HepG2 (cell line): ENCODE results near the gene LMNA. TPM values are rescaled to one million over a fixed set of nuclear protein-coding genes. Genes with fewer than 3 reads are reported as not detected.

Source experiments
- ETV6 ChIP-seq: sonication (generic); formaldehyde crosslinking; conservative IDR thresholded peaks from 2 replicates; pipeline ENCODE4 v1.4.0; 2020; ENCODE audit warnings: missing genetic modification reagents
- FUBP1 ChIP-seq: sonication (generic); formaldehyde crosslinking; IDR thresholded peaks from 2 replicates; pipeline ENCODE4 v1.5.1; 2020; ENCODE audit warnings: missing genetic modification reagents, mild to moderate bottlenecking, borderline replicate concordance
- GLMP ChIP-seq: sonication (generic); formaldehyde crosslinking; IDR thresholded peaks from 2 replicates; pipeline ENCODE4 v1.9.0; 2021; ENCODE audit warnings: missing genetic modification reagents, mild to moderate bottlenecking, borderline replicate concordance
- GTF3A ChIP-seq: sonication (generic); formaldehyde crosslinking; conservative IDR thresholded peaks from 2 replicates; pipeline ENCODE4 v1.4.0; 2020; ENCODE audit warnings: mild to moderate bottlenecking, missing genetic modification reagents
- HCFC1 ChIP-seq: fragments of 150-350 bp; IDR thresholded peaks from 2 replicates; pipeline ENCODE4 v1.6.1; 2014; ENCODE audit warnings: low read depth, low read length
- HINFP ChIP-seq: sonication (generic); formaldehyde crosslinking; IDR thresholded peaks from 2 replicates; pipeline ENCODE4 v1.4.0; 2020; ENCODE audit warnings: low read depth, mild to moderate bottlenecking, missing genetic modification reagents
- HMG20A ChIP-seq: IDR thresholded peaks from 2 replicates; pipeline ENCODE4 v1.6.1; 2016; ENCODE audit warnings: borderline replicate concordance
- HMGA1 ChIP-seq: sonication (generic); formaldehyde crosslinking; conservative IDR thresholded peaks from 2 replicates; pipeline ENCODE4 v1.4.0; 2020; ENCODE audit warnings: missing genetic modification reagents
- HOXA9 ChIP-seq: sonication (generic); formaldehyde crosslinking; IDR thresholded peaks from 2 replicates; pipeline ENCODE4 v1.8.1; 2022; ENCODE audit warnings: missing genetic modification reagents, mild to moderate bottlenecking, moderate library complexity, borderline replicate concordance
- KDM2A ChIP-seq: sonication (generic); formaldehyde crosslinking; IDR thresholded peaks from 2 replicates; pipeline ENCODE4 v1.4.0; 2020; ENCODE audit warnings: low read depth, missing genetic modification reagents, borderline replicate concordance
- MTF2 ChIP-seq: sonication (generic); formaldehyde crosslinking; IDR thresholded peaks from 2 replicates; pipeline ENCODE4 v1.5.0; 2020; ENCODE audit warnings: missing genetic modification reagents, borderline replicate concordance
- NFYB ChIP-seq: sonication (generic); formaldehyde crosslinking; IDR thresholded peaks from 2 replicates; pipeline ENCODE4 v1.4.0; 2020; ENCODE audit warnings: missing genetic modification reagents
- PTBP1 ChIP-seq: fragments of 200-400 bp; formaldehyde crosslinking; IDR thresholded peaks from 2 replicates; pipeline ENCODE4 v1.6.1; 2018; ENCODE audit warnings: low read length, low read depth; ENCODE audit not compliant: poor library complexity, severe bottlenecking
- SALL1 ChIP-seq: sonication (generic); formaldehyde crosslinking; IDR thresholded peaks from 2 replicates; pipeline ENCODE4 v1.8.0; 2022; ENCODE audit warnings: mild to moderate bottlenecking, missing genetic modification reagents
- SOX6 ChIP-seq, 2 experiments: fragments of 450-650 bp in 1 of 2; sonication (generic) in 1 of 2; formaldehyde crosslinking in 1 of 2; IDR thresholded peaks; 2 replicates each; pipeline versions ENCODE4 v1.4.0 to v1.6.1; 2017 to 2020; ENCODE audit warnings: antibody characterized with exemption in 1 of 2, mild to moderate bottlenecking in 1 of 2, missing genetic modification reagents in 1 of 2
- TBX3 ChIP-seq: fragments of 450-650 bp; IDR thresholded peaks from 2 replicates; pipeline ENCODE4 v1.6.1; 2017; ENCODE audit warnings: antibody characterized with exemption, mild to moderate bottlenecking, inconsistent platforms, borderline replicate concordance
- ZBTB7A ChIP-seq: sonication (generic); formaldehyde crosslinking; IDR thresholded peaks from 2 replicates; pipeline ENCODE4 v1.8.0; 2022; ENCODE audit warnings: mild to moderate bottlenecking, missing genetic modification reagents
- ZNF367 ChIP-seq: sonication (generic); formaldehyde crosslinking; IDR thresholded peaks from 2 replicates; pipeline ENCODE4 v1.4.0; 2020; ENCODE audit warnings: missing genetic modification reagents, borderline replicate concordance
- polyA plus RNA-seq, 8 experiments: library from polyadenylated mRNA; depleted of rRNA in 3 of 8; stranded (reverse) in 7 of 8; unstranded in 1 of 8; fragments of >200 nt; fragmentation: Illumina TruSeq in 4 of 8; extraction: Trizol in 4 of 8; gene quantifications; 2 replicates each; pipeline versions ENCODE4 v1.2.1 to v1.2.3, GENCODE V29; 2011 to 2016; ENCODE audit warnings: low read depth in 4 of 8, missing spikeins in 1 of 8, mixed read lengths in 1 of 8; ENCODE audit not compliant: insufficient read depth in 1 of 8
- total RNA-seq, 5 experiments: library from RNA; depleted of rRNA; stranded (reverse); fragments of >200 nt; fragmentation: Illumina TruSeq; extraction: Trizol; gene quantifications; 2 replicates each; pipeline ENCODE4 v1.2.3, GENCODE V29; 2016; ENCODE audit warnings: low read depth in 1 of 5
- TF ChIP-seq, protein P1 (sequence below): sonication (generic); IDR thresholded peaks from 2 replicates; pipeline ENCODE4 v1.6.1; 2016; ENCODE audit warnings: low read depth, borderline replicate concordance
- TF ChIP-seq, protein P2 (sequence below): IDR thresholded peaks from 2 replicates; pipeline ENCODE4 v1.6.1; 2012; ENCODE audit warnings: low read length, improper control_type of control experiment

LMNA gene
- total and polyA plus RNA-seq, 2 of the 13 experiments (the other 11 are each of a cell fraction or from before 2014, with no cell fraction given), result 107 to 225 TPM

GRCh38 chr1:156082309-156083091, 32.0 kb upstream of the LMNA start, which contains the start of gene MEX3A (continued):
- peak; percentile 88 for TF ChIP-seq HCFC1
- no peak for TF ChIP-seq ZNF367 (CRISPR knock-in tag)
- TF ChIP-seq HINFP (CRISPR knock-in tag), result no peak
- TF ChIP-seq SALL1 (CRISPR knock-in tag), result no peak
- peak; percentile 24; the same call in 1 of the 2 replicates for TF ChIP-seq NFYB (CRISPR knock-in tag)
- no peak for TF ChIP-seq HMGA1 (CRISPR knock-in tag)
- TF ChIP-seq TBX3, result no peak
- no peak for TF ChIP-seq GTF3A (CRISPR knock-in tag)
- TF ChIP-seq HOXA9, result no peak
- TF ChIP-seq, protein P1, sequence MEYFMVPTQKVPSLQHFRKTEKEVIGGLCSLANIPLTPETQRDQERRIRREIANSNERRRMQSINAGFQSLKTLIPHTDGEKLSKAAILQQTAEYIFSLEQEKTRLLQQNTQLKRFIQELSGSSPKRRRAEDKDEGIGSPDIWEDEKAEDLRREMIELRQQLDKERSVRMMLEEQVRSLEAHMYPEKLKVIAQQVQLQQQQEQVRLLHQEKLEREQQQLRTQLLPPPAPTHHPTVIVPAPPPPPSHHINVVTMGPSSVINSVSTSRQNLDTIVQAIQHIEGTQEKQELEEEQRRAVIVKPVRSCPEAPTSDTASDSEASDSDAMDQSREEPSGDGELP, result no peak
- TF ChIP-seq, protein P2, sequence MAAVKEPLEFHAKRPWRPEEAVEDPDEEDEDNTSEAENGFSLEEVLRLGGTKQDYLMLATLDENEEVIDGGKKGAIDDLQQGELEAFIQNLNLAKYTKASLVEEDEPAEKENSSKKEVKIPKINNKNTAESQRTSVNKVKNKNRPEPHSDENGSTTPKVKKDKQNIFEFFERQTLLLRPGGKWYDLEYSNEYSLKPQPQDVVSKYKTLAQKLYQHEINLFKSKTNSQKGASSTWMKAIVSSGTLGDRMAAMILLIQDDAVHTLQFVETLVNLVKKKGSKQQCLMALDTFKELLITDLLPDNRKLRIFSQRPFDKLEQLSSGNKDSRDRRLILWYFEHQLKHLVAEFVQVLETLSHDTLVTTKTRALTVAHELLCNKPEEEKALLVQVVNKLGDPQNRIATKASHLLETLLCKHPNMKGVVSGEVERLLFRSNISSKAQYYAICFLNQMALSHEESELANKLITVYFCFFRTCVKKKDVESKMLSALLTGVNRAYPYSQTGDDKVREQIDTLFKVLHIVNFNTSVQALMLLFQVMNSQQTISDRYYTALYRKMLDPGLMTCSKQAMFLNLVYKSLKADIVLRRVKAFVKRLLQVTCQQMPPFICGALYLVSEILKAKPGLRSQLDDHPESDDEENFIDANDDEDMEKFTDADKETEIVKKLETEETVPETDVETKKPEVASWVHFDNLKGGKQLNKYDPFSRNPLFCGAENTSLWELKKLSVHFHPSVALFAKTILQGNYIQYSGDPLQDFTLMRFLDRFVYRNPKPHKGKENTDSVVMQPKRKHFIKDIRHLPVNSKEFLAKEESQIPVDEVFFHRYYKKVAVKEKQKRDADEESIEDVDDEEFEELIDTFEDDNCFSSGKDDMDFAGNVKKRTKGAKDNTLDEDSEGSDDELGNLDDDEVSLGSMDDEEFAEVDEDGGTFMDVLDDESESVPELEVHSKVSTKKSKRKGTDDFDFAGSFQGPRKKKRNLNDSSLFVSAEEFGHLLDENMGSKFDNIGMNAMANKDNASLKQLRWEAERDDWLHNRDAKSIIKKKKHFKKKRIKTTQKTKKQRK, result no peak
- no peak for TF ChIP-seq HMG20A
- no peak for TF ChIP-seq ETV6
- TF ChIP-seq SOX6 (IDR thresholded peaks at IDR 0.05), result no peak
- TF ChIP-seq SOX6 (CRISPR knock-in tag; IDR thresholded peaks at IDR 0.05), result peak; percentile 74
- TF ChIP-seq KDM2A, result peak; percentile 63
- TF ChIP-seq FUBP1 (CRISPR knock-in tag), result no peak
- TF ChIP-seq PTBP1, result no peak
- TF ChIP-seq ZBTB7A (CRISPR knock-in tag), result peak; percentile 65; the same call in 1 of the 2 replicates
- no peak for TF ChIP-seq GLMP (CRISPR knock-in tag)
- no peak for TF ChIP-seq MTF2 (CRISPR knock-in tag)
